GM23338 (cell line): ENCODE results near the gene TDG. TPM values are rescaled to one million over a fixed set of nuclear protein-coding genes. Genes with fewer than 3 reads are reported as not detected.

ENCODE experiments used
- ATAC-seq: fragments of 200-7000 bp; cut with Tn5 transposase; 3 replicates; pipeline ENCODE4 v1.9.1; 2020
- DNase-seq: peaks from one replicate; pipeline ENCODE4 v3.0.0-alpha.2; 2015; ENCODE audit warnings: low spot score
- H2AFZ ChIP-seq: fragments of 200-600 bp; sonication (generic); 2 replicates; pipeline ENCODE4 v1.8.0; 2016; ENCODE audit warnings: antibody characterized with exemption, mild to moderate bottlenecking, moderate library complexity
- H3F3A ChIP-seq: fragments of 200-600 bp; sonication (generic); replicated peaks from 2 replicates; pipeline ENCODE4 v1.8.0; 2017; ENCODE audit warnings: antibody characterized with exemption, mixed run types, low read depth
- H3K27ac ChIP-seq: fragments of 200-600 bp; sonication (generic); 2 replicates; pipeline ENCODE4 v1.6.1; 2016; ENCODE audit warnings: low read depth
- H3K27me3 ChIP-seq: fragments of 200-600 bp; sonication (generic); 2 replicates; pipeline ENCODE4 v1.8.0; 2016; ENCODE audit warnings: mild to moderate bottlenecking, mixed run types, moderate library complexity; ENCODE audit not compliant: insufficient read depth
- H3K36me3 ChIP-seq: fragments of 200-600 bp; sonication (generic); 2 replicates; pipeline ENCODE4 v1.8.0; 2016; ENCODE audit warnings: mild to moderate bottlenecking; ENCODE audit not compliant: insufficient read depth
- H3K4me1 ChIP-seq: fragments of 200-600 bp; sonication (generic); 2 replicates; pipeline ENCODE4 v1.8.0; 2016; ENCODE audit warnings: mild to moderate bottlenecking, moderate library complexity; ENCODE audit not compliant: insufficient read depth
- H3K4me2 ChIP-seq: fragments of 200-600 bp; sonication (generic); 2 replicates; pipeline ENCODE4 v1.7.1; 2017; ENCODE audit warnings: mixed run types
- H3K4me3 ChIP-seq: fragments of 200-600 bp; sonication (generic); 2 replicates; pipeline ENCODE4 v1.6.1; 2016; ENCODE audit warnings: mixed run types
- H3K79me2 ChIP-seq: fragments of 200-600 bp; sonication (generic); replicated peaks from 2 replicates; pipeline ENCODE4 v1.8.0; 2017; ENCODE audit warnings: mild to moderate bottlenecking; ENCODE audit not compliant: insufficient read depth
- H3K9me2 ChIP-seq: fragments of 200-600 bp; sonication (generic); 2 replicates; pipeline ENCODE4 v1.8.0; 2017; ENCODE audit not compliant: insufficient read depth
- H4K20me1 ChIP-seq: fragments of 200-600 bp; sonication (generic); replicated peaks from 2 replicates; pipeline ENCODE4 v1.8.0; 2017; ENCODE audit warnings: mild to moderate bottlenecking; ENCODE audit not compliant: insufficient read depth
- H3K27ac Mint-ChIP-seq: 2 replicates; pipeline ENCODE4 v1.8.0; 2020; ENCODE audit warnings: inconsistent platforms, mild to moderate bottlenecking, moderate library complexity, mixed read lengths
- H3K27me3 Mint-ChIP-seq: 3 replicates; pipeline ENCODE4 v1.8.0; 2022; ENCODE audit warnings: low read depth, mild to moderate bottlenecking, moderate library complexity, mixed read lengths, inconsistent platforms; ENCODE audit not compliant: insufficient read depth, poor library complexity
- H3K36me3 Mint-ChIP-seq: 3 replicates; pipeline ENCODE4 v1.8.0; 2021; ENCODE audit warnings: low read depth, mild to moderate bottlenecking, inconsistent platforms, moderate library complexity, mixed read lengths
- H3K4me1 Mint-ChIP-seq: 3 replicates; pipeline ENCODE4 v1.8.0; 2020; ENCODE audit warnings: mild to moderate bottlenecking, inconsistent platforms, mixed read lengths
- H3K4me3 Mint-ChIP-seq: 3 replicates; pipeline ENCODE4 v1.8.0; 2021; ENCODE audit warnings: moderate library complexity, mild to moderate bottlenecking, inconsistent platforms, mixed read lengths
- H3K9me3 Mint-ChIP-seq: 3 replicates; pipeline ENCODE4 v1.8.0; 2020; ENCODE audit warnings: moderate library complexity, mild to moderate bottlenecking, inconsistent platforms, mixed read lengths
- CREB1 ChIP-seq: fragments of 250-450 bp; sonication (Bioruptor Pico); IDR thresholded peaks from 2 replicates; pipeline ENCODE4 v1.5.0; 2020; ENCODE audit warnings: low read depth, mild to moderate bottlenecking, moderate library complexity
- CTCF ChIP-seq, 2 experiments: fragments of 200-600 bp in 1 of 2; sonication (generic) in 1 of 2; conservative IDR thresholded peaks; 2 replicates each; pipeline versions ENCODE4 v1.5.1 to v1.6.1; 2016 to 2017; ENCODE audit warnings: antibody characterized with exemption in 2 of 2, low read depth in 2 of 2, mild to moderate bottlenecking in 2 of 2, moderate library complexity in 1 of 2
- ETS1 ChIP-seq: IDR thresholded peaks from 2 replicates; pipeline ENCODE4 v1.6.1; 2016; ENCODE audit warnings: antibody characterized with exemption
- EZH2 ChIP-seq: fragments of 200-600 bp; sonication (generic); IDR thresholded peaks from one replicate; pipeline ENCODE4 v1.8.0; 2017; ENCODE audit warnings: antibody characterized with exemption, mild to moderate bottlenecking, low read depth; ENCODE audit not compliant: unreplicated experiment
- EZH2phosphoT487 ChIP-seq: fragments of 200-600 bp; sonication (generic); IDR thresholded peaks from one replicate; pipeline ENCODE4 v1.8.1; 2018; ENCODE audit warnings: antibody characterized with exemption; ENCODE audit not compliant: unreplicated experiment
- JUNB ChIP-seq: IDR thresholded peaks from one replicate; pipeline ENCODE4 v1.6.1; 2016; ENCODE audit warnings: antibody characterized with exemption; ENCODE audit not compliant: unreplicated experiment
- NANOG ChIP-seq: IDR thresholded peaks from 2 replicates; pipeline ENCODE4 v1.6.1; 2016; ENCODE audit warnings: antibody characterized with exemption, borderline replicate concordance
- POLR2AphosphoS5 ChIP-seq: IDR thresholded peaks from 2 replicates; pipeline ENCODE4 v1.6.1; 2016; ENCODE audit warnings: antibody characterized with exemption, low read depth
- REST ChIP-seq: IDR thresholded peaks from one replicate; pipeline ENCODE4 v1.6.1; 2018; ENCODE audit warnings: antibody characterized with exemption; ENCODE audit not compliant: unreplicated experiment
- STAT1 ChIP-seq: IDR thresholded peaks from one replicate; pipeline ENCODE4 v1.6.1; 2016; ENCODE audit warnings: antibody characterized with exemption; ENCODE audit not compliant: unreplicated experiment
- ZNF114 ChIP-seq: fragments of 250-450 bp; sonication (Bioruptor Pico); IDR thresholded peaks from 2 replicates; pipeline ENCODE4 v1.5.0; 2020; ENCODE audit warnings: mild to moderate bottlenecking, moderate library complexity
- ZNF331 ChIP-seq: fragments of 250-450 bp; sonication (Bioruptor Pico); IDR thresholded peaks from 2 replicates; pipeline ENCODE4 v1.5.0; 2020; ENCODE audit warnings: low read depth, mild to moderate bottlenecking, moderate library complexity
- ZNF462 ChIP-seq: fragments of 250-450 bp; sonication (Bioruptor Pico); IDR thresholded peaks from 2 replicates; pipeline ENCODE4 v1.5.0; 2020; ENCODE audit warnings: mild to moderate bottlenecking, moderate library complexity
- polyA plus RNA-seq: library from polyadenylated mRNA; unstranded; fragments of >200 nt; fragmentation: Nextera tagmentation; extraction: Ambion mirVana; gene quantifications from 2 replicates; pipeline ENCODE4 v1.2.1, GENCODE V29; 2016
- total RNA-seq: library from RNA; depleted of rRNA; stranded (reverse); fragments of >200 nt; shearing (Covaris generic); gene quantifications from 2 replicates; pipeline ENCODE4 v1.2.3, GENCODE V29; 2014

Gene TDG
- total and polyA plus RNA-seq, 2 experiments from 2014 or later: 57.0 to 66.2 TPM

- no peak for TF ChIP-seq POLR2AphosphoS5
- TF ChIP-seq STAT1: no peak
- TF ChIP-seq CTCF (conservative IDR thresholded peaks at IDR 0.05; ENCODE audit: low read depth in 2 of 2): no peak
- no peak for TF ChIP-seq EZH2
- no peak for TF ChIP-seq JUNB
- no peak for TF ChIP-seq ZNF462
- TF ChIP-seq CREB1 (CRISPR knock-in tag): no peak
- TF ChIP-seq NANOG: no peak
- no peak for TF ChIP-seq ETS1
- TF ChIP-seq EZH2phosphoT487: no peak
- TF ChIP-seq REST: no peak
- no peak for TF ChIP-seq ZNF331 (CRISPR knock-in tag)
- TF ChIP-seq ZNF114 (CRISPR knock-in tag): no peak
- H4K20me1 ChIP-seq: no peaks in the 10 kb centered on the region
- H3K4me1 ChIP-seq: no peaks in the 10 kb centered on the region
- no peaks in the 10 kb centered on the region for H3K27me3 Mint-ChIP-seq
- H3K4me3 Mint-ChIP-seq: no peak overlapping the region
- no peak for DNase-seq
- H3K9me3 Mint-ChIP-seq: peaks cover 18% of the 10 kb centered on the region; the same call in 2 of the 3 replicates
- H3K9me2 ChIP-seq: no peaks in the 10 kb centered on the region
- H3F3A ChIP-seq: no peaks in the 10 kb centered on the region
- H3K4me2 ChIP-seq: no peak overlapping the region
- H3K36me3 ChIP-seq: no peaks in the 10 kb centered on the region
- H3K27ac Mint-ChIP-seq: no peak overlapping the region
- H3K4me3 ChIP-seq: no peak overlapping the region
- no peak overlapping the region for H2AFZ ChIP-seq
- H3K27me3 ChIP-seq: no peaks in the 10 kb centered on the region
- H3K79me2 ChIP-seq: no peaks in the 10 kb centered on the region
- ATAC-seq: no peak
- H3K4me1 Mint-ChIP-seq: no peaks in the 10 kb centered on the region
- no peaks in the 10 kb centered on the region for H3K36me3 Mint-ChIP-seq
- no peak overlapping the region for H3K27ac ChIP-seq
Observed at GRCh38 chr12:104026841-104027599, 61.3 kb downstream of the TDG start.
